HG03095 (cell line): ENCODE results near the gene UROC1.

Experiments
- ATAC-seq: cut with Tn5 transposase; IDR thresholded peaks from one replicate; pipeline ENCODE4 v1.9.1; 2021; ENCODE audit warnings: moderate library complexity; ENCODE audit not compliant: unreplicated experiment

UROC1 gene

GRCh38 chr3:126446301-126446700 is 71.3 kb downstream of the UROC1 start:
- no peak for ATAC-seq

- ATAC-seq: no peak
Measured at GRCh38 chr3:126445506-126445905, 72.1 kb downstream of the UROC1 start.

- ATAC-seq: no peak
Measured at GRCh38 chr3:126442856-126443242, 74.7 kb downstream of the UROC1 start.

- no peak for ATAC-seq
Measured at GRCh38 chr3:126442094-126442855, 75.3 kb downstream of the UROC1 start.

GRCh38 chr3:126441256-126441880 is 76.2 kb downstream of the UROC1 start:
- ATAC-seq: no peak

- no peak for ATAC-seq
Measured at GRCh38 chr3:126440709-126440995, 76.9 kb downstream of the UROC1 start.

- ATAC-seq: no peak
Measured at GRCh38 chr3:126439968-126440708, 77.4 kb downstream of the UROC1 start.

GRCh38 chr3:126439346-126439967 is 78.1 kb downstream of the UROC1 start:
- ATAC-seq: no peak

GRCh38 chr3:126438746-126439145 is 78.8 kb downstream of the UROC1 start:
- ATAC-seq: no peak

GRCh38 chr3:126438186-126438585 is 79.4 kb downstream of the UROC1 start:
- no peak for ATAC-seq

- ATAC-seq: no peak
Measured at GRCh38 chr3:126436826-126437717, 80.5 kb downstream of the UROC1 start.

GRCh38 chr3:126435456-126436315 is 81.9 kb downstream of the UROC1 start:
- no peak for ATAC-seq

GRCh38 chr3:126434931-126435411 is 82.6 kb downstream of the UROC1 start:
- no peak for ATAC-seq

GRCh38 chr3:126434264-126434590 is 83.3 kb downstream of the UROC1 start:
- no peak for ATAC-seq

- no peak for ATAC-seq
Measured at GRCh38 chr3:126433496-126434263, 83.9 kb downstream of the UROC1 start.

GRCh38 chr3:126433105-126433430 is 84.5 kb downstream of the UROC1 start:
- ATAC-seq: no peak

GRCh38 chr3:126432361-126433104 is 85.0 kb downstream of the UROC1 start:
- no peak for ATAC-seq
